ENCODE measurements around the gene TAF5L. TPM values are rescaled to one million over a fixed set of nuclear protein-coding genes. Genes with fewer than 3 reads are reported as not detected.

TAF5L gene
- total RNA-seq, 4 donors from 2014 or later, result 20.5 to 30.4 (median 24.6) TPM

- no peaks in the 10 kb centered on the region for H3K9me3 ChIP-seq
- H3K36me3 ChIP-seq, result no peaks in the 10 kb centered on the region
- TF ChIP-seq POLR2A (IDR thresholded peaks at IDR 0.05) (no peak), POLR2AphosphoS5 (IDR thresholded peaks at IDR 0.05) (no peak), EP300 (IDR thresholded peaks at IDR 0.05) (no peak), CTCF (IDR thresholded peaks at IDR 0.05) (no peak)
- 11 to 26% methylated on average over 4 to 6 of the region's 9 CpGs for WGBS, 2 donors (ENCODE audit: low coverage in 1 of 2)
- ATAC-seq, result no peak
- H3K4me3 ChIP-seq, result peak overlapping the region in 1 of 2 donors; percentile 17
- H3K27ac ChIP-seq, result peak overlapping the region in 3 of 4 donors; percentile 35 to 75 (median 71)
- H3K4me1 ChIP-seq, result peaks cover 3 to 28% (median 16%) of the 10 kb centered on the region in 3 donors
- no peaks in the 10 kb centered on the region for H3K27me3 ChIP-seq
Observed at GRCh38 chr1:229579059-229579673, 46.8 kb downstream of the TAF5L start.

- Histone ChIP-seq H3K9me3 (no peaks in the 10 kb centered on the region), H3K4me1 (peaks cover 3 to 28% (median 16%) of the 10 kb centered on the region in 3 donors), H3K27me3 (no peaks in the 10 kb centered on the region), H3K36me3 (no peaks in the 10 kb centered on the region), H3K27ac (peak overlapping the region in 3 of 4 donors; percentile 35 to 75 (median 71)), H3K4me3 (peak overlapping the region in 1 of 2 donors; percentile 17)
- TF ChIP-seq POLR2A (IDR thresholded peaks at IDR 0.05), result no peak
- TF ChIP-seq EP300 (IDR thresholded peaks at IDR 0.05), result no peak
- no peak for TF ChIP-seq POLR2AphosphoS5 (IDR thresholded peaks at IDR 0.05)
- TF ChIP-seq CTCF (IDR thresholded peaks at IDR 0.05), result peak in 1 of 4 experiments; percentile 15
- 59 to 71% methylated on average over 10 to 13 of the region's 14 CpGs for WGBS, 2 donors (ENCODE audit: low coverage in 1 of 2)
- ATAC-seq, result no peak
Observed at GRCh38 chr1:229578168-229579058, 47.5 kb downstream of the TAF5L start.

- Histone ChIP-seq H3K4me3 (no peak overlapping the region), H3K27ac (no peak overlapping the region), H3K36me3 (no peaks in the 10 kb centered on the region), H3K9me3 (no peaks in the 10 kb centered on the region), H3K4me1 (peaks cover 3 to 16% (median 8%) of the 10 kb centered on the region in 3 donors), H3K27me3 (no peaks in the 10 kb centered on the region)
- TF ChIP-seq POLR2AphosphoS5 (IDR thresholded peaks at IDR 0.05) (no peak), EP300 (IDR thresholded peaks at IDR 0.05) (no peak), CTCF (IDR thresholded peaks at IDR 0.05) (no peak), POLR2A (IDR thresholded peaks at IDR 0.05) (no peak)
- 94 to 95% methylated on average over 5 to 6 of the region's 6 CpGs for WGBS, 2 donors (ENCODE audit: low coverage in 1 of 2)
- ATAC-seq, result no peak
Observed at GRCh38 chr1:229574679-229575442, 51.1 kb downstream of the TAF5L start.

- no peaks in the 10 kb centered on the region for H3K36me3 ChIP-seq
- 90 to 100% methylated on average over 1 to 2 of the region's 2 CpGs for WGBS, 2 donors (ENCODE audit: low coverage in 1 of 2)
Observed at GRCh38 chr1:229572286-229572685, 53.6 kb downstream of the TAF5L start.

More at GRCh38 chr1:229572286-229572685, 53.6 kb downstream of the TAF5L start:
- Histone ChIP-seq H3K4me3 (no peak overlapping the region), H3K4me1 (no peaks in the 10 kb centered on the region), H3K27ac (no peak overlapping the region), H3K9me3 (no peaks in the 10 kb centered on the region), H3K27me3 (no peaks in the 10 kb centered on the region)
- TF ChIP-seq CTCF (IDR thresholded peaks at IDR 0.05) (no peak), POLR2A (IDR thresholded peaks at IDR 0.05) (no peak), EP300 (IDR thresholded peaks at IDR 0.05) (no peak), POLR2AphosphoS5 (IDR thresholded peaks at IDR 0.05) (no peak)
- no peak for ATAC-seq

Data from gastroesophageal sphincter (tissue), 4 donors.